D721Med (cell line): ENCODE results near the gene RFX1.

Experiments
- DNase-seq: peaks from one replicate; pipeline ENCODE4 v3.0.0; 2011; ENCODE audit warnings: low spot score; ENCODE audit not compliant: insufficient read length
- FAIRE-seq: peaks from 2 replicates; lab custom pipeline; 2011; peaks lifted over from hg19 to GRCh38; lab: Jason Lieb, UNC
- CTCF ChIP-seq: IDR thresholded peaks from 2 replicates; pipeline ENCODE4 v1.5.1; 2012; ENCODE audit warnings: mild to moderate bottlenecking, control low read depth; ENCODE audit not compliant: insufficient read depth; ENCODE audit errors: missing control alignments

RFX1 gene

GRCh38 chr19:13981021-13981420, 25.1 kb downstream of the RFX1 start:
- TF ChIP-seq CTCF, result no peak
- DNase-seq, result no peak
- FAIRE-seq, result no peak

DNA sequence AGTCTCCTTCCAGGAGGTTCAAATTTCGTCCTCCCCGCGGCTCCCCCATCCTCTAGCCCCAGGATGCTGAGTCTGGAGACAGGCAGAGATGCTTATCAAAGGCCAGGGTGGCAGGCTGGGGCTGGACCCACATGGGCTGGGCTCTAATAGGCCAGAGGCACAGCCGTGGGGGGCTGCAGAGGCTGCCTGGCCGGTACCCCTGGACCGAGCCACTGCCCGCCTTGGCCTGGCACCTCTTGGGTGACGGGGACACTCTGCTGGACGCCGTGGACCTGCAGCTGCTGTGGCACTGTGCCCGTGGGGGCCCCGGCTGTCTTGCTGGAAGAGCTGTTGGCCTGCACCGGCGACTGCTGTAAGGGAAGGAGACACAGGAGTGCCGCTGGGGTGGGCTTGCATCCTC, 25.8 kb downstream of the RFX1 start:
- DNase-seq (no peak), FAIRE-seq (no peak)
- TF ChIP-seq CTCF, result no peak

DNA sequence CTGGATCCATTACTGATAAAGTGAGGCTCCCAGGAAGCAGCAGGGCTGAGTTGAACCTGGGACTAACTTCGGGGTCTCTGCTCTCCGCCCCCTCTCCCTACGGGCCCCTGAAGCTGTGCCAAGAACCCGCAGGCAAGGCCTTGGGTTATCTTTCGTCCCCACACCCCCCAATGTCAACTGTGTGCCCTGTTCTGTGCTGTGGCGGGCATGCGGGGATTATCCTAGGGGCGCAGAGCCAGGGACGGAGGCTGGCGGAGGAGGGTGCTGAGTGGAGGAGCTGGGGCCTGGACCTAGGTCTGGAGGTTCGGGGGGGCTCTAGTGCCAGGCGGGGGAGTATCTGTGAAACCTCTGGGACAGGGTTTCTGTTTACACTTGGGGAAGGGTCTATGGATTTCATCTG, 26.4 kb downstream of the RFX1 start:
- no peak for TF ChIP-seq CTCF
- DNase-seq (no peak), FAIRE-seq (no peak)

GRCh38 chr19:13979244-13979615, 26.9 kb downstream of the RFX1 start:
- DNase-seq (no peak), FAIRE-seq (no peak)
- no peak for TF ChIP-seq CTCF

- no peak for FAIRE-seq
- no peak for TF ChIP-seq CTCF
Observed at GRCh38 chr19:13978351-13979243, 27.5 kb downstream of the RFX1 start.

GRCh38 chr19:13977803-13978202, 28.3 kb downstream of the RFX1 start:
- DNase-seq (no peak), FAIRE-seq (no peak)

More at GRCh38 chr19:13978351-13979243, 27.5 kb downstream of the RFX1 start:
- no peak for DNase-seq

More at GRCh38 chr19:13977803-13978202, 28.3 kb downstream of the RFX1 start:
- TF ChIP-seq CTCF, result no peak
